ENCODE measurements around the gene APLN.

Gene APLN

GRCh38 chrX:129654652-129655546 lies at the start of gene APLN:
Gene APLN (minus strand): TSS chrX:129654956. CDS start chrX:129654630, 326 bp downstream.
- H3K27ac ChIP-seq, result peak within 1 kb of the TSS; percentile 89
- TF ChIP-seq ZFX (IDR thresholded peaks at IDR 0.05), result no peak
- TF ChIP-seq CTCF (conservative IDR thresholded peaks at IDR 0.05), result no peak

- H3K27ac ChIP-seq, result no peak overlapping the region
- TF ChIP-seq ZFX (IDR thresholded peaks at IDR 0.05) (no peak), CTCF (conservative IDR thresholded peaks at IDR 0.05) (no peak)
These were observed 49.7 kb upstream of the APLN start for GRCh38 chrX:129704491-129704890.

GRCh38 chrX:129701624-129702069 lies 46.9 kb upstream of the APLN start:
- no peak overlapping the region for H3K27ac ChIP-seq

GRCh38 chrX:129700536-129700935 lies 45.8 kb upstream of the APLN start:
- no peak for TF ChIP-seq CTCF (conservative IDR thresholded peaks at IDR 0.05)
- no peak for TF ChIP-seq ZFX (IDR thresholded peaks at IDR 0.05)
- 0 out of 2 replicates have a peak overlapping the region, but pooled peaks have one; percentile 10 for H3K27ac ChIP-seq

More at GRCh38 chrX:129701624-129702069, 46.9 kb upstream of the APLN start:
- no peak for TF ChIP-seq ZFX (IDR thresholded peaks at IDR 0.05)
- TF ChIP-seq CTCF (conservative IDR thresholded peaks at IDR 0.05), result no peak

- H3K27ac ChIP-seq, result peak overlapping the region; percentile 78; the same call in 1 of the 2 replicates
- TF ChIP-seq CTCF (conservative IDR thresholded peaks at IDR 0.05), result no peak
- TF ChIP-seq ZFX (IDR thresholded peaks at IDR 0.05), result no peak
These were observed 43.4 kb upstream of the APLN start for GRCh38 chrX:129698150-129698549.

GRCh38 chrX:129697204-129697829 lies 42.6 kb upstream of the APLN start:
- peak overlapping the region; percentile 78 for H3K27ac ChIP-seq

More at GRCh38 chrX:129697204-129697829, 42.6 kb upstream of the APLN start:
- TF ChIP-seq ZFX (IDR thresholded peaks at IDR 0.05) (no peak), CTCF (conservative IDR thresholded peaks at IDR 0.05) (no peak)

All from C4-2B (cell line).